Measurements from ENCODE around the gene HMGCLL1.

- TF ChIP-seq CTCF (IDR thresholded peaks at IDR 0.05; ENCODE audit: borderline replicate concordance, extremely low read depth, low read length, poor library complexity, severe bottlenecking), result no peak
- no peak for TF ChIP-seq EZH2 (IDR thresholded peaks at IDR 0.05; ENCODE audit: borderline replicate concordance, low read depth, low read length, severe bottlenecking)
Observed at GRCh38 chr6:55604021-55604420, 25.0 kb upstream of the HMGCLL1 start.

Measured in DND-41 (cell line).